Breast epithelium (tissue), 3 donors: ENCODE measurements around the gene TAMALIN.

ENCODE experiments used
- POLR2A ChIP-seq: fragments of 450-650 bp; IDR thresholded peaks from one replicate; pipeline ENCODE4 v1.6.1; 2016; ENCODE audit warnings: antibody characterized with exemption, mild to moderate bottlenecking, moderate library complexity
- TF ChIP-seq, protein P1 (sequence below), 3 donors: fragments of 450-650 bp; IDR thresholded peaks; one replicate each; pipeline ENCODE4 v1.5.1; 2016 to 2017; ENCODE audit warnings: antibody characterized with exemption in 3 of 3, mild to moderate bottlenecking in 3 of 3, moderate library complexity in 3 of 3

DNA sequence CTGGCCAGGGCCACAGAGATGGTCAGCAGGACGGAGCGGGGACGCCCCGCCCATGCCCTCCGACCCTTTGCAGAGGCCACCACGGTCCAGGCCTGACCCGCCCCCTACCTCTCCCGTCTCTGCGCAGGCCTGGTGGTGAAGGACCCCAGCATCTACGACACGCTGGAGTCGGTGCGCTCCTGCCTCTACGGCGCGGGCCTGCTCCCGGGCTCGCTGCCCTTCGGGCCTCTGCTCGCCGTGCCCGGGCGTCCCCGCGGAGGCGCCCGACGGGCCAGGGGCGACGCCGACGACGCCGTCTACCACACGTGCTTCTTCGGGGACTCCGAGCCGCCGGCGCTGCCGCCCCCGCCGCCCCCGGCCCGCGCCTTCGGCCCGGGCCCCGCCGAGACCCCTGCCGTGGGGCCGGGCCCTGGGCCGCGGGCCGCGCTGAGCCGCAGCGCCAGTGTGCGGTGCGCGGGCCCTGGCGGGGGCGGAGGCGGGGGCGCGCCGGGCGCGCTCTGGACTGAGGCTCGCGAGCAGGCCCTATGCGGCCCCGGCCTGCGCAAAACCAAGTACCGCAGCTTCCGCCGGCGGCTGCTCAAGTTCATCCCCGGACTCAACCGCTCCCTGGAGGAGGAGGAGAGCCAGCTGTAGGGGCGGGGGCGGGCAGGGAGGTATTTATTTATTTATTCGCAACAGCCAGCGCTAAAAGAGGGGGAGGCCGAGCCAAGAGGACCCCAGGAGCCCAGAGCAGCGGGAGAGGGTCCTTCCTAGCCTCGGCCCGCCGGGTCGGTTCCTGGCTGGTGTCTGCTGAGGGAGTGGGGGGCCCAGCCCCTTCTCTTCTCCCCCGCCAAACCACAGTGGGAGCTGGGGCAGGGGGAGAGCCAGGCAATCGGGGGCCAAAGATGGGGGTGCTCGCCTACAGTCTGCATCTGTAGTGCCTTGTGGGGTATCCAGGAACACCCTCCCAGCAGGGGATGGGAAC, 8.1 kb downstream of the TAMALIN start:
- TF ChIP-seq, protein P1, sequence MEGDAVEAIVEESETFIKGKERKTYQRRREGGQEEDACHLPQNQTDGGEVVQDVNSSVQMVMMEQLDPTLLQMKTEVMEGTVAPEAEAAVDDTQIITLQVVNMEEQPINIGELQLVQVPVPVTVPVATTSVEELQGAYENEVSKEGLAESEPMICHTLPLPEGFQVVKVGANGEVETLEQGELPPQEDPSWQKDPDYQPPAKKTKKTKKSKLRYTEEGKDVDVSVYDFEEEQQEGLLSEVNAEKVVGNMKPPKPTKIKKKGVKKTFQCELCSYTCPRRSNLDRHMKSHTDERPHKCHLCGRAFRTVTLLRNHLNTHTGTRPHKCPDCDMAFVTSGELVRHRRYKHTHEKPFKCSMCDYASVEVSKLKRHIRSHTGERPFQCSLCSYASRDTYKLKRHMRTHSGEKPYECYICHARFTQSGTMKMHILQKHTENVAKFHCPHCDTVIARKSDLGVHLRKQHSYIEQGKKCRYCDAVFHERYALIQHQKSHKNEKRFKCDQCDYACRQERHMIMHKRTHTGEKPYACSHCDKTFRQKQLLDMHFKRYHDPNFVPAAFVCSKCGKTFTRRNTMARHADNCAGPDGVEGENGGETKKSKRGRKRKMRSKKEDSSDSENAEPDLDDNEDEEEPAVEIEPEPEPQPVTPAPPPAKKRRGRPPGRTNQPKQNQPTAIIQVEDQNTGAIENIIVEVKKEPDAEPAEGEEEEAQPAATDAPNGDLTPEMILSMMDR (IDR thresholded peaks at IDR 0.05) = no peak
- no peak for TF ChIP-seq POLR2A
